HG03457 (cell line): Measurements from ENCODE around the gene LRMDA.

ENCODE experiments used
- ATAC-seq: cut with Tn5 transposase; IDR thresholded peaks from one replicate; pipeline ENCODE4 v1.9.1; 2021; ENCODE audit warnings: moderate number of reproducible peaks; ENCODE audit not compliant: unreplicated experiment

The LRMDA gene

GRCh38 chr10:76429368-76430060, 998.1 kb downstream of the LRMDA start:
- ATAC-seq = no peak

DNA sequence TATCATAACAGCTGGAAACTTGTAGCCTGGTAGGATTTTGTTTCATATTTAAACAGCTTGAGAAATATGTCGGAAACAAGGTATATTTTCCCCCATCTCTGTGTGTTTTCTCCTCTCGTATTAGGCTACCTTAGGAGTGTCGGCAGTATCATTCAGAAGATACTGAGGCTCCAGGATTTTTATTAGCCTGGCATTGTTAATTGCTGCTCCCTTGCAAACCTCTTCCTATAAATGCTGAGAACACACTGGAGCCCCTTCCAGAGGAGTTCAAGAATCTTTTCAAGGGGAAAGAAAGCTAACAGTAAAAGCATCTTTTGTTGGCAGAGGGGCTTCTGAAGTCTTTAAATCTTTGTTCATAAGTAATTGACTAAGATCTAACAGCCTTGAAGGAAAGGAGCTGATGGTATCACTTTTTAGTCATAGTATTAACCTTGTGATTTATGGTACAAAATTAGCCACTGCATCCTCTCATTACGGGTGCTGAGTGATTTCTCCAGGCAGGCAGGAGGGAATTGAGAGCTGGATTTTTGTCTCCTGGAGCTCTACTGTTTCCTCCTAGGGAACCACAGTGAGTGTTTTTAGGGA, 998.7 kb downstream of the LRMDA start:
- ATAC-seq = no peak

GRCh38 chr10:76432016-76433012, 1000.9 kb downstream of the LRMDA start:
- no peak for ATAC-seq

DNA sequence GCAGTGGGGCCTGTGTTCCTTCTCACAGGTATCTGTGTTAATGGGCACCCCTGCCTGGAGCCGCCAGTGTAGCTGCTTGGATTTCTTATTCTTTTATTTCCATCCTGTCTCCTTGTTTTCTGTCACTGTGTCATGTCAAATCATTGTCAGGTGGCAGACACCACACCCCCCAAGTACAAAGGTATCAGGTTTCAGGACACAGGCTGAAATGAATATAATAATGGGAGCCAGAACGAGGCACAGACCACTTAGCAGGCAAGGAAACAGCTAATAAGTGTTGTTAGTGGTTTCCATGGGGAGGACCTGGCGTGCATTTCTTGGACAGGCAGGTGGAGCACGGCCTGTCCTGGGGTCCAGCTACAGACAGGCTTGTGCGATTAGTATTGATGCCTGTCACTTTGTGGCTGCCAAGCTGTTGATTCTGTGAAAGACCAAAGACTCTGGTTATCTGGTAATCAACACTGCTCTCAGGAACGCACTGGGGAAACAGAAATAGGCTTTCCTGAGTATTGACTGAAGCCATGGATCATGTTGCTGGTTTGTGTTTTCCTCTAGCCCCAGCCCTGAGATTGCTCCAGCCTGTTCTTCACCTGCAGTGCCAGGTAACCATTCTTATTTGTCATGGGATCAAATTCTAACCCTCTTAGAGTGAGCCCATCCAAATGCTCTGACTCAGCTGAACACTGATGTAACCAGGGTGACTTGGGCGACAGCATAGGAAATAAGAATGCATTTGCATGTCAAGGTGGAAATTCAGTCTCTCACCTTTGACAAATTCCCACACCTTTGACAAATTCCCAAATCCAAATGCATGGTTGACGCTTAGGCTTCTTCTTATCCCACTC, 1002.0 kb downstream of the LRMDA start:
- ATAC-seq = no peak

DNA sequence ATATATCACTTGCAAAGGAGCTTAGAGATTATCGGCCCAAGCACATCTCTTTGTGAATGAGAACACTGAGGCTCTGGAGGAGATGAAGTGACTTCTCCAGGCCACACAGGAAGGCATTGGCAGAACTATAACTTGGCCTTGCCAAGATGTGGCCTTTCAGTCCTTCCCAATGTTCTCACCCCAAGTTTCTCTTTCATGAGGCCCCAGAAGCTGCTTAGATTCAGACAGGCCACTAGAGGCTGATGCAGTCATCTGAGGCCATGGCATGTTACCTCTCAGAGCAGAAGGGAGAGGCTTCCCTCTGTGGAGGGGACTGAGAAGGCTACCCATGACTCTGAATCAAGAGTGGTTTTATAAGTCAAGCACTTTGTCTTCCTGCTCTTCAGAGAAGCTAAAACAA, 1003.7 kb downstream of the LRMDA start:
- no peak for ATAC-seq

DNA sequence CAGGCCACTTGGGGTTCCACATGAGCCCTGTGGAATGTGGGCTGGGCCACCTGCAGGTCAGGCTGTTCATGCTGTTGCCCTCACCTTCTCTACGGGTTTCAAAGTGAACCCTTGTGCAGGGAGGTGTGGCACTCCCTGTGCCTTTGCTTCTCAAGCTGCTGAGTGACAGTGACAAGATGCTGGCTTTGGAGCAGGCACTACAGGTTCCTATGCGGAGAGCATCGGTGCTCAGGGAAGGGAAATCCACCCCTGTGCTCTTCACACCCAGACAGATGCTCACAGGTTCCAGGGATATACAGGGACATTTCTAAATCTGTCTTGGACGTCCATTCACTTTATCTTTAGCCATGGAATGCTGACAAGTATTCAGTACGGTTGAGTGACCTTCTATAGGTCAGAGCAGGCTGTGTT, 1005.0 kb downstream of the LRMDA start:
- ATAC-seq = no peak

- ATAC-seq = no peak
These were observed 1005.6 kb downstream of the LRMDA start for GRCh38 chr10:76436981-76437380.

DNA sequence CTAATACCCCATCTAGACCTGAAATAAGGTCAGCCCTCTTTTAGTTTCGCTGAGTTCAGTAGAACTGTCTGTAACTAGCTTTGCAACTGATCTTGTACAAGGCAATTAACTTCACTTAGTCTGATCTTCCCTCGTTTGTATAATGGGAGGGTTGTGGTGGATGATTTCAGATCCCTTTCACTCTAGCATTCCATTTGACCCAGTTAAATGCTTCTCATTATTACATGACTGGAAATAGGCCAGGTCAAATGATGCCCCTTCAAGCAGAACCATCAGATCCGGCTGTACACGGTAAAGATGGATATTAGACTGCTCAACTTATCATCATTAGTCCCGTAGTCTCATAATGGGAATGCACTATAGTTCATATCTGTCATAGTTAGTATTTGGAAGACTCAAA, 1009.0 kb downstream of the LRMDA start:
- no peak for ATAC-seq

DNA sequence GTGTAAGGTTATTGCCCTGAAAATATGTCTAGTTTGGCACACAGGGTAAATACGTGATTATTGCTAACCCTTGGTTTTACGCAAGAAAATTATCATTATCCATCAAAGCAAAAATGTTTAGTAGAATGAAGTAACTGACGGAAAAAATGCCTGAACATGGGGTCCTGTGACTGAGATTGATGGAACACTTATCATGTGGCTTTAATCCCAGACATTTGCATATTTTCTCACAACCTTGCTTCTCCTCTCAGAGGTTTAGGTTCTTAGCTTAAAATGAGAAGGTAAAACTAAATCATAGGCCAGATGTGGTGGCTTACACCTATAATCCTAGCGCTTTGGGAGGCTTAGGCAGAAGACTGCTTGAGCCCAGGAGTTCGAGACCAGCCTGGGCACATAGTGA, 1010.7 kb downstream of the LRMDA start:
- ATAC-seq = no peak

GRCh38 chr10:76444034-76444800, 1012.8 kb downstream of the LRMDA start:
- no peak for ATAC-seq

GRCh38 chr10:76447578-76447977, 1016.2 kb downstream of the LRMDA start:
- no peak for ATAC-seq

DNA sequence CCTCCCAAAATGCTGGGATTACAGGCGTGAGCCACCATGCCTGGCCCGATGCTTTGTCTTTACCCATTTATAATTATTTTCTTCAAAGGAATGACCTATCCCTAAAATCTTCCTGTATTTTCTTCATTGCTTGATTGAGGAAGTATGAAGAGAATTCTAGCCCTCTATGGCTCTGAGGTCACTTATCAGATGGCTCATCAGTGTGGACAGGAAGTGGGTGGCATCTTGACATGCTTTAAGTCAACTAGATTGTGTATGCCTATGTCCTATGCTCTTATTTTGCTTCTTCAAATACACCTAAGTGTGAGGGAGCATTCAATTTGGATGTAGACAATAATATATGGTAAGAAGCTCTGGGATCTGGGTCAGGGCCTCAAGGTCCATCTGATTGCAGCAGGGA, 1020.5 kb downstream of the LRMDA start:
- ATAC-seq = no peak

GRCh38 chr10:76453332-76453731, 1021.9 kb downstream of the LRMDA start:
- no peak for ATAC-seq

GRCh38 chr10:76453997-76454396, 1022.6 kb downstream of the LRMDA start:
- ATAC-seq = no peak

GRCh38 chr10:76454506-76455140, 1023.2 kb downstream of the LRMDA start:
- ATAC-seq = no peak

DNA sequence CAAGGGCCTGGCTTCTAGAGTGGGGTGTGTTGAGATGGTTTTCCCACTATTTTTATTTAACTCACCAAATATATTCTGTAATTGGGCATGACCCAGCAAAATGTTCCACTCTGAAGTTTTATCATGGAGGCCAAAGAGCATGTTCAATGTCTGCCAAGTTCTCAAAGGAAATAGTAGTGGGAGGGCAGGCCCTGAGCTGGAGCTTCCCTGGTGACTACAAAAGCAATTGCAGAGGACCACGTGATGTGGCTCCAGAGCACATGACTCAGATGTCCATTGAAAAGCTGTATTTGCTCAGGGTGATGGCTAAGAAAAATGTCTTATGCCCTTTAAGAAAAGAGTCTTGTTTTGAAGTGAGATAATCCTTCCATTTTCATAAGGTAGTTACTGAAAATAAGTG, 1024.8 kb downstream of the LRMDA start:
- no peak for ATAC-seq

- no peak for ATAC-seq
These were observed 1027.7 kb downstream of the LRMDA start for GRCh38 chr10:76459016-76459730.

DNA sequence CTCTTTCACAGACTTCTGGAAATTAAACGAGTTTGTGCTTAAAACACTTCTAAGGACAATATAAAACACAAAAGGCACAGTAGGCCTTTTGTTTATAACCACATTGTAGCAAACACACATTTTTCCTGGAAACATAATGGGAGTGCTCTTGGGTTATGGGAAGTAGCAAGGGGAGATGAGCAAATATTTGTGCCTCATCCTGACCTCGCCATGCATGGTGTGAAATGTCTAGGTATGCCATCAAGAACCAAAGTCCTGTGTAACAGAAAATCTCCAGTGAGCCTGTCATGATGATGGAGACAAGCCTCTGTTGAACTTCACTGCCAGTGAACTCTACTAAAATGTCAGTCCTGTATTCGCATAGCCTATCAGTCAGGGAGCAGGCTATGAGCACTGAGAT, 1029.6 kb downstream of the LRMDA start:
- ATAC-seq = no peak

- no peak for ATAC-seq
These were observed 1031.7 kb downstream of the LRMDA start for GRCh38 chr10:76463111-76463510.
